GM12865 (cell line): Measurements from ENCODE around the gene CBX4.
A peak's percentile ranks its signal among the peaks of the same experiment; 100 is the strongest.

Experiments
- DNase-seq: peaks from one replicate; pipeline ENCODE4 v3.0.0; 2010; ENCODE audit warnings: low read depth
- H3K4me3 ChIP-seq: 2 replicates; pipeline ENCODE4 v1.5.1; 2011; ENCODE audit warnings: mild to moderate bottlenecking, low read depth, low read length, control low read depth
- TF ChIP-seq, protein P1 (sequence below): IDR thresholded peaks from 2 replicates; pipeline ENCODE4 v1.5.1; 2011; ENCODE audit warnings: low read length, control low read depth, low read depth, inconsistent platforms; ENCODE audit not compliant: insufficient read depth; ENCODE audit errors: missing control alignments

The CBX4 gene

DNA sequence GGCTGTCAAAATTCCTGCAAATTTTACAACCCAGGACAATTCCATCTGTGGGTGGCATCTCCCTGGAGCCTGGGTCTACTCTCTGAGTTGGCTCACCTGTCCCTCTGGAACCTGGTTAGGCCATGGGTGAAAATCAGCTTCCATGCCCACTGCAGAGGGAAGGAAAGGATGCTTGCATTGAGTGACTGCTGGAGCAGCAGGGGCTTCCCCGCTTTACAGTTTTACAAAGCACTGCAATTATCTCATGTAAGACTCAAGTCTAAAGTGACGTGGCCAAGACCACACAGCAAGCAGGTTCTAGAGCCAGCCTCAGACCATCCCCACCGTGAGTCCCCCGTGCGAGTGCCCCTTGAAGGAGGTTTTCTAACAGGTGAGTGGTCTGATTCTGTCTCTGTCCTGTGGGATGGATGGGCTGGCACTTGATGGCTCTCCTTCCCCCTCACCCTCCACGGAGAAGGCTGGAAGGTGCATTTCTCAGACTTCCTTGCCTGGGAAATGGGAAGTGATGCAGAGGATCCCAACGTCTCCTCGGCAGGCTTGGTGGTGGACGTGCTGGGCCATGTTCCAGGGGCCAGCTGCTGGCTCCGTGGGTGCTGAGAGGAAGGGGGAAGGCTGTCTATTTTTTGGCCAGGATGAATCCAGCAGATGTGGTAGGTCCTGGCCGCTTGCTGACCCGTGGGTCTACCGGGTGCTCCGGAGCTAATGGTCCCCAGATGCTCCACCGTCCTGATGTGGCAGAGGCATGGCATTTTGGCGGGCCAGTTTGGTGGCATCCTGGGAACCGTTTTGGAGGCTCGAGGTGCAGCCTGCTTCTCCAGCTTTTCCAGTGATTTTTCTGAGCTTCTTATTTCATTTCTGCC lies 26.3 kb upstream of the CBX4 start:
- TF ChIP-seq, protein P1, sequence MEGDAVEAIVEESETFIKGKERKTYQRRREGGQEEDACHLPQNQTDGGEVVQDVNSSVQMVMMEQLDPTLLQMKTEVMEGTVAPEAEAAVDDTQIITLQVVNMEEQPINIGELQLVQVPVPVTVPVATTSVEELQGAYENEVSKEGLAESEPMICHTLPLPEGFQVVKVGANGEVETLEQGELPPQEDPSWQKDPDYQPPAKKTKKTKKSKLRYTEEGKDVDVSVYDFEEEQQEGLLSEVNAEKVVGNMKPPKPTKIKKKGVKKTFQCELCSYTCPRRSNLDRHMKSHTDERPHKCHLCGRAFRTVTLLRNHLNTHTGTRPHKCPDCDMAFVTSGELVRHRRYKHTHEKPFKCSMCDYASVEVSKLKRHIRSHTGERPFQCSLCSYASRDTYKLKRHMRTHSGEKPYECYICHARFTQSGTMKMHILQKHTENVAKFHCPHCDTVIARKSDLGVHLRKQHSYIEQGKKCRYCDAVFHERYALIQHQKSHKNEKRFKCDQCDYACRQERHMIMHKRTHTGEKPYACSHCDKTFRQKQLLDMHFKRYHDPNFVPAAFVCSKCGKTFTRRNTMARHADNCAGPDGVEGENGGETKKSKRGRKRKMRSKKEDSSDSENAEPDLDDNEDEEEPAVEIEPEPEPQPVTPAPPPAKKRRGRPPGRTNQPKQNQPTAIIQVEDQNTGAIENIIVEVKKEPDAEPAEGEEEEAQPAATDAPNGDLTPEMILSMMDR = no peak
- peak; percentile 35 for DNase-seq
- H3K4me3 ChIP-seq = no peak overlapping the region

DNA sequence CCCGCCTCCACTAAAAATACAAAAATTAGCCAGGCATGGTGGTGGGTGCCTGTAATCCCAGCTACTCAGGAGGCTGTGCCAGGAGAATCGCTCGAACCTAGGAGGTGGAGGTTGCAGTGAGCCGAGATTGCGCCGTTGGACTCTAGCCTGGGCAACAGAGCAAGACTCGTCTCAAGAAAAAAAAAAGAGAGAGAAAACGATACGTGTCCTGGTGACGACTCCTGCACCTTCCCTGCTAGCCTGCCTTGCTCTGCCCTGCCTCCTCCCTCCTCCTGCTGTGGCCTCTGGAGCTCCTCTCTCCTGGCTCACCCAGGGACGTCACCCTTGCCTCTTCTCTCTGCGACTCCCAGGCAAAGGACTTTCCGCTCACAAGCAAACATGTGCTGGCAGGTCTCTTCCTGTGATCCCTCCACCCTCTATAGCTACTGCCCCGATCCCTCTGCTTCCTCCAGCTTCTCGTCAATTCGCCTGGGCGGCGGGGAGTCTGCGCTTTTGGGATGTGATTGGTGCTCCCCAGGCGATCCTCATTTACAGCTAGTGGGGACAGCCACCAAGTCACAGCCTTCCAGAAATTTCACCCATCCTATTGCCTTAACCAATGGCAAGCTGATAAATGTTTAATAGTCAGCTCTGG lies 25.5 kb upstream of the CBX4 start:
- DNase-seq = no peak
- TF ChIP-seq, protein P1 = no peak
- no peak overlapping the region for H3K4me3 ChIP-seq

DNA sequence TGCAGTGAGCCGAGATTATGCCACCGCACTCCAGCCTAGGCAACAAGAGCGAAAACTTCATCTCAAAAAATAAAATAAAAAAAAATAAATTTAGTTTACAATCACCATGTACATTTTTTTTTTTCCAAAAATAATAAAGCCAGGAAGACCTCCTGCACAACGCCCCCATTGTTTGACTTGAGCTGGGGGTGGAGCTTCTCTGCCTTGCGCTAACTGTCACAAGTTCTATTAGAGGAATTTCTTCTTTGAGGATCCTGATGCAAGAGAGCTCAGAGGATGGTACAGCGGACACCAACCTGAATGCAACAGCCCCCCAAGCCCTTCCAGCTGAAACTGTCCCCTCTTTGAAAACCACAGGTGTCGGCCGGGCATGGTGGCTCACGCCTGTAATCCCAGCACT lies 24.9 kb upstream of the CBX4 start:
- TF ChIP-seq, protein P1 = no peak
- H3K4me3 ChIP-seq = no peak overlapping the region
- DNase-seq = no peak

DNA sequence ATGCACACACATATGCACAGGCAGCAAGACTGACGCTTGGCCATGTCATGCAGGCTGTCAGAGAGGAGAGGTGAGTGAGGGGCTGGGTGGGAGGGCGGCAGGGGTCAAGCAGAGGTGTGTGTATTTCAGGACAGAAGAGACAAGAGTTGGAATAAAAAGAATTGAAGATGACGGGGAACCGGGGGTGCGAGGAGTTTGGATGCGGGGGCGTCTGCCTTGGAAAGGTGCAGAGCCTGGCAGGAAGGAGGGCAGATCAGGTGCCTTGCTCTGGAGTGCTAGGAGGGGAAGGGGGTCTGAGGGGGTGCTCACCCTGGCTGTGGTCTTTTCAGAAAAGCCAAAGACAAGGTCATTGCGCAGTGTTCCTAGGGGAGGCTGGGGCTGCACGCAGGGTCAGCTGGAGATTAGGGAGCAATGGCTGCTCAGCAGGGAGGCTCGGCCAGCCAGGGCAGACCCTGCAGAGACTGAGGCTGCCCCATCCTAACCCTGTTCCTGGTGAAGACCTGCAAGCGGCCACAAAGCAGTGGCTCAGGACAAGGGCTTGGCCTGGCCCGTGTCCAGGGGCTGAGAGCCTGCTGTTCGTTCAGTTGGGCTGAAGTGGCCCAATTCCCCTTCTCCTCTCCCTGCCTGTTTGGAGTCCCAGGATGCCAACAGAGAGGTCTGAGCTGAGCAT lies 23.7 kb upstream of the CBX4 start:
- no peak for DNase-seq
- H3K4me3 ChIP-seq = no peak overlapping the region
- TF ChIP-seq, protein P1 = no peak

DNA sequence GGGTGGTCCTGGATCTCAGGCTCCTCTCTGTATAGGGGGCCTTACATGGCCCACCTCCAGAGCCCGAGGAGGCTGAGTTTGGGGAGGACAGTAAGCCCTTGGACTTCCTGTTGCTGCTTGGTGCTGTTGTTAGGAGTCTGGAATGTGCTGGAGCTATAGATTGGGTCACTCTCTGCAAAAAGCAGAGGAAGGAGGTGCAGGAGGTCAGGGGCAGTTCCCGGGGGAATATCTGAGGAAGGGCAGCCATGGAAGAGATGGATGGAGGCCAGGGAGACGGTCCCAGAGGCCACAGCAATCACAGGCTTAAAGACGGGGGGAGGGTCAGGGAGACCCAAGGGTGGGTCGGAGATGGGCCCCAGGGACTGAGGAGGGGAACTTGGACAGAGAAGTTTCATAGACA lies 23.0 kb upstream of the CBX4 start:
- no peak for DNase-seq
- TF ChIP-seq, protein P1 = no peak
- H3K4me3 ChIP-seq = no peak overlapping the region

DNA sequence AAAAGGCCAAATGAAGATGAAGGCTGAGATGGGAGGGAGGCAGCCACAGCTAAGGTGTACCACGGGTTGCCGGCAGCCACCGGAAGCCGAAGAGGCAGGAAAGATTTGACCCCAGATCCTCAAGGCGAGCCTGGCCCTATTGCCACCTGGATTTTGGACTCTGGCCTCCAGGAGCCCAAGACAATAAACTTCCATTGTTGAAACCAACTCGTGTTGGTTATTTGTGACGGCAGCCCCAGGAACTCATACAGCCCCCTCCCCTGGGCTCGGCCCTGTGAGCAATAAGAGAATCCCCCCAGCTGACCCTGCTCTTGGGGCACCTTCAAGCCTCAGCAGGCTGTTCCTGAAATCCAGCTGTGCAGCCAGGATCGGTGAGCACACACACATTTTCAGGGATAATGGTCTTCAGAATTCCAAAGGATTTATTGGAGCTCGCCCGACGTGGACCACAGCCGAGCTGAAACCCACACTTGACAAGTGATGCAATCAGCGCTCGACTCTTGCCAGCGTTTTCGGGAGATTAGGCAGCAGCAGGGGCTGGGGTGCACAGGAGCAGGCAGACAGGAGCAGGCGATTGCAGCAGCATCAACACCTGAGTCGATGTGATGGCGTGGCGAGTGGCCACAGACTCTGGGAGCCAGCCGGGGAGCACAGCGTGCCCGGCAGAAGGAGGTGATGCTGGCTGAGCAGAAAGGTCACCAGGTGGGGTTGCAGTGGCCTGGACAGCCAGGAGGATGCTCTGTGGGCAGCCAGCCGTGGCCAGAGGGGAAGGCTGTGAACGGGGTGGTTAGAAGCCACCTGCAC lies 22.4 kb upstream of the CBX4 start:
- no peak overlapping the region for H3K4me3 ChIP-seq
- DNase-seq = no peak
- TF ChIP-seq, protein P1 = no peak
